Fibroblast of skin of left quadriceps (primary cell): Measurements from ENCODE around the gene BICD2.

Experiments used
- DNase-seq, 2 experiments: peaks; one replicate each; pipeline ENCODE4 v3.0.0-alpha.2; 2013; ENCODE audit warnings: low read depth in 2 of 2

Gene BICD2

DNA sequence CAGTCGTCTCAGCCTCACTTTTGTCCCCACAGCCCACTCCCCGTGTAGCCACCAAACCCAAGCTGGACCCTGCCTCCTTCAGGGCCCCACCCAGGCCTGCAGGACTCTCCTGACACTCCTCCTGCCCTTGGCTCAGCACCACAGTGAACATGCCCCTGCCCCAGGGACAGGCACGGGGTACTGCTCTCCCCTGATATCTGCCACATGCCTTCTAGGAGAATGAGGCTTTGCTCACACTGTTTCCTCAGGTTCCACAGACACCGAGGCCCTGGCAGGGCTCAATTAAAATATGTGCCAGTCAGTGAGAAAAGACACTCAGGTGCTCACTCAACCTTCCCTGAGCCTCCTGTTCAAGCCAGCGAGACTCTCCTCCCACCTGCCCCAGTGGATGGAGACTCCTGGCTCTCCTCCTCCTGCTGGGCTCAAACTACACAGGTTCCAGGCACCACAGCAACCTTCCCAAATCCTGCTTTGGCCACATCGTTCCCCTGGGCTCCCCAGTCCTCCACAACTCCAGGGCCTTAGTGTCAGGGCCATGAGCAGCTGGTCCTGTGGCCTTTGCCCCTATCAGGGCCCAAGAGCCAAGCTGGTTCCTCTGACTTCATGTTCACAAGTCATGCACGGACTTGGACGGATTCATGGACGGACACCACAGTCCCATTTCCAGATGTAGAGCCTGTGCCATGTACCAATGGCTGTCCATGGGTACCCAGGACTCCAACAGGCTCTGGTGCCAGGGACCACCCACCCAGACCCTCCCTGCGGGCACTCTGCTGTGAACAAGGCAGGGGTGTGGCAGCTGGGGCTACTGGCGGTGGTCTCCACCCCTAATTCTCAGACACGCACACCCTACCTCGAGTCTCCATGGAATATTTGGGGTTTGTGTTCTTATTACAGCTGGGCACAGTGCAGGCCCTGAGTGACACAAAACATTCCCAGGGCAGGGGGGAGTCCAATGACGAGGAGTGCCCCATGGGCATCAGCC lies 36.6 kb downstream of the BICD2 start:
- DNase-seq = no peak

DNA sequence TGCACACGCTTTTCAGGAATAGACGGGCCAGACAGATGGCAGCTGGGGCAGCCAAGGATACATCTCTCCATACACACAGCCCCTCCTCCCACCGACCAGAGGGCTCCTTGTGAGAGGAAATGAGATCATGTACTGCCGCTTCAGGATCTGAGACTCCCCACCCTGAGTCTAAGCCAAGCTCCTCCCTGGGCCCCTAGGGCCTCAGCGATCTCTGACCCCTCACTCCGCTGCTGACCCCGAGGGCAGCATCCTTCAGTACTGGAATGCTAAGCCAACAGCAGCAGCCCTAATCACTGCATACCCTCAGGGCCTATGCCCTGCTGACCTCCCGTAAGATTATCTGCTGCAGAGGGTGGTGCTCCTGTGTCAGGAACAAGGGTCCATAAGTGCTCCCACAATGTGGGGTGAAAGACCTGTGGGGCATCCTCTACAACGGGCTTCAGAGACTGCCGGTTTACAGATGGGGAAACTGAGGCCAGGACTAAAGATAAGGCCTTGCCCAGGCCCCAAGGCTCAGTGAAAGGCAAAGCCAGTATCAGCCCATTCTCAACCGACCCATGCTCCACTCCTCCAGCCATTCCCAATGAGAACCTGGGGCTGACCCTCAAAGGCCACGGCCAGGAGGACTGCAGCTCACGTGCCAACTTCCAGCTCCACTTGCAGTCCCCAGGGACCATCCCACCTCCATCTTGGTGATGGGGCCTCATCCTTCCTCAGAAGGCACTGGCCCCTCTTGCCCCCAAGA lies 37.5 kb downstream of the BICD2 start:
- DNase-seq = no peak

DNA sequence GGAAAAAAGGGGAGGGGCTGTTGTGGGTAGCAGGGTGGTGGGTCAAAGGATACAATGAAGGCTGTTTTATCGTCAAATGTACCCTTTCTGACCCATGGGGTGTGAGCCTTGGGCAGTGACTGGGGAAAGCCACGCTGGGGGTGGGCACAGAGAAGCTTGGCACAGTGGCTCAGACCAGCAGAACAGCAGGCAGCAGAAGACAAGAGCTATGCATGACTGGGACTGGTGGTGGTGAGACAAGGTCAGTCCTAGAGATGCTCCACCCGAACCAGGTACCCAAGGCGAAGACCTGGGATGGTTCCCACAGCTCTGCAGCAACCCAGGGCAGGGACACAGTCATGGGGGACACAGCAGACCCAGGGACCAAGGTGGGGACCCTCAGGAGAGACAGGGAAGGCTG lies 38.3 kb downstream of the BICD2 start:
- no peak for DNase-seq

- DNase-seq = no peak
Measured at GRCh38 chr9:92725766-92726165, 38.9 kb downstream of the BICD2 start.

GRCh38 chr9:92725266-92725545 lies 39.4 kb downstream of the BICD2 start:
- DNase-seq = no peak

DNA sequence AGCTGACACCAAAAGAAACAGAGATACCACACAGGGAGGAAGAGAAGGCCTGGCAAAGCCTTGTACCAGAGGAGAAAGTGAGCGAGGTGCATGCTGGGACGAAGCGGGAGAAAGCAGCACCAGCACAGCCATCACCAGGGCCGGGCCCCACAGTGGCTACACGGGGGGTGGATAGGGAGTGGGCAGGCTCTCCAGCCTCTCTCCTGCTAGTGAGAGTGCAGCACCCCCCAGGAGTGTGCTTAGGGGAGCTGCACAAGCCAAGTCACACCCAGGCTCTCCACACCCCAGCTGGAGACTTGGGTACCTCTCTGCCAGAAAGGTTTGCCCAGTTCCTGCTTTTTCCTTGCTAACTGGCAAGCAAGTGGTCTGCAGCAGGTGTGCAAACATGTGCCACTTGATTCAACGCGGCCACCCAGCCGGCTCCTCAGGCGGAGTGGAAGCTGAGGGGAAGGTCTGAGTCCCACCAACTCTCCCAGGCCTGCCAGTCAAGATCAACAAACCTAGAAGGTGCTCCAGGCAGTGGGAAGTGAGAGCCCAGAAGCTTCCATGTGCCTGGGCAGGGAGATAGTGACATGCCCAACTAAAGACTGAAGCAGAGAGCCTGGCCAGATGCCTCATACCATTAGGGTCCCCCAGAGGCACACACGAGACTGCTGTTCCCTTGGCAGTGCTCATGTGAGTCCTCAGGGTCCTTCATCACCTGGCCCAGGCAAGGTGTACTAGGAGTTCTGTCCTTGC lies 39.9 kb downstream of the BICD2 start:
- DNase-seq = no peak

DNA sequence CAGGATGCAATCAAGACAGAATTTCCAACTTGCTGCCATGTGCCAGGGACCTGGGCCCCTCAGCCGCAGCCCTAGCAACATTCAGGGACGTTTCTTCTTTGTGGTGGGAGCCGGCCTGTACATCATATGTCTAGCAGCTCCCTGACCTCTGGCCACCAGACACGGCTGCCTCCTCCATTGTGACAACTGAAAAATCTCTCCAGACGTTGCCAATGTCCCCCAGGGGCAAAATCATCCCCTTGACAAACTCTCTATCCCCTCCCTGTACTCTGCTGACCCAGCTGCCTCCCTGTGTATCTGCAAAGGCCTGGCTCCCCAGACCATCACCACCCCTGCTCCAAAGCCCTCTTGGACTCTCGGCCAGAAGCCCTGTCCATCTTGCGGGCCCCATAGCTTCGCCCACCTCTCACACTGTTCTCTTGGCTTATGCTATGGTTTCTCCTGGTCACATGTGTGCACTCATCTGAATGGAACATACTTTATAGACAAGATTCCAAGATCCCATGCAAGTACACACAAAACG lies 40.8 kb downstream of the BICD2 start:
- no peak for DNase-seq

DNA sequence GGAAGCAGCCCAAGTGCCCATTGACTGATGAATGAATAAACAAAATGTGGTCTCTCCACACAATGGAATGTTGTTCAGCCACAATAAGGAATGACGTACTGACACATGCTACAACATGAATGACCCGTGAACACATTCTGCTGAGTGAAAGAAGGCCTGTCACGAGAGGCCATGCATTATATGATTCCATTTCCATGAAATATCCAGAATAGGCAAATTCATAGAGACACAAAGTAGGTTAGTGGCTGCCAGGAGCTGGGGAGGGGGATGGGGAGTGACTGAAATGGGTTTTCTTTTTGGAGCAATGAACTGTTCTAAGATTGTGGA lies 41.4 kb downstream of the BICD2 start:
- no peak for DNase-seq

DNA sequence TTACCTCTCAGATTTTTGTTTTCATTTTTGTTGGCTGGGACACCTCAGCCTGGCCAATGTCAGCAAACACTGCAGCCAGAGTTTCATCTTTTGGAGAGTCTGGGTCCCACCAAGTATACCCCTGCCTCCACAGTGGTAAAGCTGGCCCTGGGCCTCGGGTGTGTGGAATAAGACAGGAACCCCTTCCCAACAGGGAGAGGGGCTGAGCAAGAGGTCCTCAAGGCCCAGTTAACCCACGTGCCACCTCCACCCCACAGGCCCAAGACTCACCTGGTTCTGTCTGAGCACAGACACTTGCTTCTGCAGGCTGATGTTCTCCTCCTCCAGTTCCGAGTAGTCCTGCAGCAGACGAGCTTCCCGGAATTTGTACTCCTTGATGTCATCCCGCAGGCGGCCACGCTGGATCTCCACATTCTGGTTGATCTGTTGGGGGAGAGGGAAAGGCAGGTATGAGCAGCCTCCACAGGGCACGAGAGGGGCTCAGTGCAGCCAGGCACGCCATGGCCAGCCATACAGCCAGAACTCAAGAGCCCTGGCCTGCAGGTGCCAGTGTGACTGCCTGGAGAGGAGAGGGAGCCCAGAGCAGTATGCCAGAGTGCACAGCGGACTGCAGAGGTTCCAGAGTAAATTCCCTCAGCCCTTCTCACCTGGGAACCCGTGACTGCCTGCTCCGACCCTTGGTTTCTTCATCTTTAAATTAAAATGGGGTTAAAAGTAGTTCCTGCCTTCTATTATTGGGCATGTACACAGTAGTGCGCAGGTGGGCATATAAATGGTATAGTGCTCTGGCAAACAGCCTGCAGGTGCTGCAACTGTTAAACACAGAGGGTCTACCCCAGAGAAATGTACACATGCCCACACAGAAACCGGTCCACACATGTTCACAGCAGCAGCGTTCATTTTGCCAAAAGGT lies 42.0 kb downstream of the BICD2 start:
- no peak for DNase-seq

- DNase-seq = no peak
Measured at GRCh38 chr9:92721548-92721947, 43.1 kb downstream of the BICD2 start.

GRCh38 chr9:92720807-92721535 lies 43.7 kb downstream of the BICD2 start:
- DNase-seq = no peak

GRCh38 chr9:92720209-92720765 lies 44.3 kb downstream of the BICD2 start:
- no peak for DNase-seq

- no peak for DNase-seq
Measured at GRCh38 chr9:92719028-92719647, 45.5 kb downstream of the BICD2 start.

GRCh38 chr9:92718086-92719001 lies 46.3 kb downstream of the BICD2 start:
- no peak for DNase-seq

DNA sequence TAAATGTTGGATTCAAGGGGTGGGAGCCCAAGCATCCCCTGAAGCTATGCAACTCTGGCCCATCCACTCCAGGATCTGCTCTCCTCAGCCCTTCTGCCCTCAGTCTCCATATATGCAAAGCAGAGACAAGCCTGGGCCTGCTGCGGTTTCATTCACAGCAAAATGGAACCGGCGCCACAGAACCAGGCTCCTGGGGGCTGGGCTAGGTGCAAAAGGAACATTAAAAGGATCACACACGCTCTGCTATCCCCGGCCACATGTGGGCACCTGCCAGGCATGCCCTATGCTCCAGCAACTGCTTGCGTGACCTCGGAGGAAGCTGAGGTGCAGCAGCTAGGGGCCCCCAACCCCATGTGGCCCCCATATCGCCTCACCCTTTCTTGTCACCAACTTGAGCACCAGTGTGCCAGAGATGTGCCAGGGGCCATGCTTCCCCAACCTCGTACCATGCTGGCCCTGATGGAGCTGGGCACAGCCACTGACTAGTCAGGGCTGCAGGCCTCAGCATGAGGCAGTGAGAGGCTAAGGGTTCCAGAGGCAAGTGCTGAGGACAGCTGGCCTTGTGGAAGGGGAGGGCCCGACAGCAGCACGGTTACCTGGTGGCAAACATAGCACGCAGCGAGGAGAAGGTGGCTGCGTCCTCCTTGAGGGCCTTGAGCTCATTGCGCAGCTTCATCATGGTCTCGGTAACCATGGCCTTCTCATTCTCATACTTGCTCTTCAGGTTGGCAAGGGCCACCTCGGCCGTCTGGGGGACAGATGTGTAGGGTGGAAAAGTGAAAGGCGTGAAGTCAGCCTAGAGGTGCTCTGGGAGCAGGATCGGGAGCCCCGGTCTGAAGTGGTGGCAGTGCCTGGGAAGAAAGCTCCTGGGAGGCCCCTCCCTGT lies 47.2 kb downstream of the BICD2 start:
- no peak for DNase-seq

- no peak for DNase-seq
Measured at GRCh38 chr9:92716557-92716956, 48.1 kb downstream of the BICD2 start.

GRCh38 chr9:92715488-92716231 lies 49.0 kb downstream of the BICD2 start:
- DNase-seq = no peak
